Effector CD8-positive, alpha-beta T cell (primary cell): ENCODE results near the gene SETD5.

ENCODE experiments used
- DNase-seq: peaks from one replicate; lab custom pipeline; 2025; lab: John Stamatoyannopoulos, UW

Gene SETD5

DNA sequence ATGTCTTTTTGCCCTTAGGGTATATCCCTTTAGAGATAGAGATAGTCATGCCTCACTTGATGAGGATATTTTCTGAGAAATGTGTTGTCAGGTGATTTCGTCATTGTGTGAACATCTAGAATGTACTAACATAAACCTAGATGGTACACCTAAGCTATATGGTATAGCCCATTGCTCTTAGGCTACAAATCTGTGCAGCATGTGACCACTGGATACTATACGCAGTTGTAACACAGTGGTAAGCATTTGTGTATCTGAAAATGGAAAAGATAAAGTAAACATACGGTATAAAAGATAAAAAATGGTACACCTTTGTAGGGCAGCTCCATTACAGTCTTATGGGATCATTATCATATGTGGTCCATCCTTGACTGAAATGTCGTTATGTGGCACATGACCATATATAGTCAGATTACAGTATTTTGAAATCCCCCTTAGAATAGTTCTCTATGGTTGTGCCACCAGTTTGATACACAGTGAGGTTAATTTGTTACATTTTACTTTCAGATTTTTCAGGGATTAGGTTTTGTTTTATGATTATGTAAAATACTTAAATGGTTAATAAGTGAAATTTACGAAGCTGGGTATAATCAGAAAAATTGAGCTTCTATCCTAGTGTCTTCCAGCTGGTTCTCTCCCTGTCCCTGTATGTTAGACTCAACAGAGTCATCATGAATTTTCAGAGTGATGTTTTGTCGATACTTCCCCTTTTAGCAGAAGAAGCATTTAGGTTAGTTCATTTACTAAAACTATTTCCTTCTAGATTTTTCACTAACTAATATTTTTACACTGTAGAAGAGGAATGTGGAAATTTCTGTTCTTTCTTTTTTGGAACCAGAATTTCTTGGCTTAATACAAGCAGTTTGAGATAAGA is 12.8 kb downstream of the SETD5 start:
- DNase-seq = no peak

DNA sequence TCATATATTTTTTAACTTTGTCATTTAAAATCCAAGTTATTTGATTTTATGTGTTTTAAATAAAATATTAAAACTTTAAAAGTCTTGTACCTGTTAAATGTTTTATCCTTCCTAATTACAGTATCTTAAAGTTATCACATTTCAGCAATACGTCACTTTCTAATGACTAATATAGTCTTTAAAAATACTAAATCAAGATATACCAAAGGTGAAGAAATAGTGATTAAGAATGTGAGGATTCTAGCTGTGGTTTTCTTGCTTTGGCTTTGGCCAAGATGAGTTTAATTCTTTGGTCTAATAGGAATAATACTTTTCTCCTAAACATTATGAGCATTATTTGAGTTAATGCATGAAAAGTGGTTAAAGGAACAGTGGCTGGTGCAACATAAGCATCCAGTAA is 13.9 kb downstream of the SETD5 start:
- no peak for DNase-seq

DNA sequence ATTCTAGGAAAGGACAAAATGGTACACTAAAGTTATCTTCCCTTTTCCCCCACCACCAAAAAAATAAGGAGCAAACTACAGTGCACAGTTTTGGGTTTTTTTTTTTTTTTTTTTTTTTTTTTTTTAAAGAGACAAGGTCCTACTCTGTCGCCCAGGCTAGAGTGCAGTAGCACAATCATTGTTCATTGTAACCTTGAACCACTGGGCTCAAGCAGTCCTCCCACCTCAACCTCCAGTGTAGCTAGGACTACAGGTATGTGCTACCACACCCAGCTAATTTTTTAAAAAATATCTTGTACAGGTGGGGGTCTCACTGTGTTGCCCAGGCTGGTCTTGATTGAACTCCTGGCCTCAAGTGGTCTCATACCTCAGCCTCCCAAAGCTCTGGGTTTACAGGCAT is 14.9 kb downstream of the SETD5 start:
- no peak for DNase-seq

DNA sequence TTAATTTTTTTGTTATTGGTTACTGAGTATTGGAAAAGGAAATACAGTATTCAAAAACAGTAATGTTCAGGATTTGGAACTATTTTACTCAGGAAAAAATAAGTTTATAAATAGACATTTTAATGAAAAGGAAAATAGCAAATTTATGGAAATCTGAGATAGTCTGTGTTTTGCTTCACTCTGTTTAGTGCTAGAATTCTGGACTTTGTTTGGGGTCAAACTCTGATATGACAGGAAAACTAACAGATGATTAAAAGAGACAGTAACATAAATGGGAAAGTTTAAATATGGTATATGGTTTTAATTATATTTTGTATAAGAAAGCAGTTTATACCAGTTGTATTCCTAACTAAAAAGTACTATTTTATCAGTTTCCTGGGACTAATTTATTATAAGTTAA is 17.4 kb downstream of the SETD5 start:
- DNase-seq = no peak

DNA sequence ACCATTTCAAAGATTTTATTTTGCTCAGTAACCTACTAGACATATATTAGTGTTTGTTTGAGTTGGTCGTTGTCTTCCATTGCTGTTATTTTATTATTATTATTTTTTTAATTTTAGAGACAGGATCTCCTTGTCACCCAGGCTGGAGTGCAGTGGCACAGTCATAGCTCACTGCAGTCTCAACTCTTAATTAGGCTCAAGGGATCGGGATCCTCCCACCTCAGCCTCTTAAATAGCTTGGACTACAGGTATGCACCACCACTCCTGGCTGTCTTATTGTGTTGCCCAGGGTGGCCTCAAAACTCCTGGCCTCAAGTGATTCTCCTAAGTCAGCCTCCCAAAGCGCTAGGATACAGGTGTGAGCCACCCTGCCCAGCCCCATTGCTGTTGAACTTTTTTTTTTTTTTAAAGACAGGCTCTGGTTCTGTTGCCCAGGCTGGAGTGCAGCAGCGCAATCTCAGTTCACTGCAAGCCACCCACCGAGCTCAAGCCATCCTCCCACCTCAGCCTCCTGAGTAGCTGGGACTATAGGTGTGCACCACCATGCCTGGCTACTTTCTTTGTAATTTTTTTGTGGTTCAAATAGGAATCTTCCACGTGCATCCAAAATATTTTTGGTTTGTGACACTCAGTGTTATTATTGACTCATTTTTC is 18.2 kb downstream of the SETD5 start:
- no peak for DNase-seq

DNA sequence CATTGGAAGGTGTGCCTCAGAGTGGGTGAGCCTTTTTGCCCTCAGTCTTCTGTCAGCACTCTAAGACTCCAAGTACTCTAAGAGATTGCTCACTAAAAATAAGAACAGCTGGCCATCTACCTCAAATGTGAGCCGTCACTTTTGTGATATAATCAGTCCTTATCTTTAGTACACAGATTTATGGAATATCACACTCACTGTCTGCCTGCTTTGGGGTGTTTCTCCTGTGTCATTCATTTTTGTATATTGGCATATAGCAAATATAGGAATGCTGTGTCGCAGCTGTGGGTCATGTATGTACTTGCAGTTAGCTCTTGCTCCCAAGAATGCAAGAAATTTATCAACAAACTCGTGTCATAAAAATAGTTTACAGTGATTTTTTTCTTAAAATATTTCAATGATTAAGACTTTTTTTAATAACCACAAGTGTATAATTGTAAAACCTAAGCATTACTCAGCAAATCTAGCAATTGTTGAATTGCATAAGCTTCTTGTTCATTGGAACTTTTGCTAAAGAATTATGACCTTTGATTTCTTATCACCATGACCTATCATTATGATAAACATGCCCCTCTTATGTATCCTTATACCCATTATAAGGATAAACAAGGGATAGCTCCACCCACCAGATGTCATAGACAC is 18.8 kb downstream of the SETD5 start:
- no peak for DNase-seq

DNA sequence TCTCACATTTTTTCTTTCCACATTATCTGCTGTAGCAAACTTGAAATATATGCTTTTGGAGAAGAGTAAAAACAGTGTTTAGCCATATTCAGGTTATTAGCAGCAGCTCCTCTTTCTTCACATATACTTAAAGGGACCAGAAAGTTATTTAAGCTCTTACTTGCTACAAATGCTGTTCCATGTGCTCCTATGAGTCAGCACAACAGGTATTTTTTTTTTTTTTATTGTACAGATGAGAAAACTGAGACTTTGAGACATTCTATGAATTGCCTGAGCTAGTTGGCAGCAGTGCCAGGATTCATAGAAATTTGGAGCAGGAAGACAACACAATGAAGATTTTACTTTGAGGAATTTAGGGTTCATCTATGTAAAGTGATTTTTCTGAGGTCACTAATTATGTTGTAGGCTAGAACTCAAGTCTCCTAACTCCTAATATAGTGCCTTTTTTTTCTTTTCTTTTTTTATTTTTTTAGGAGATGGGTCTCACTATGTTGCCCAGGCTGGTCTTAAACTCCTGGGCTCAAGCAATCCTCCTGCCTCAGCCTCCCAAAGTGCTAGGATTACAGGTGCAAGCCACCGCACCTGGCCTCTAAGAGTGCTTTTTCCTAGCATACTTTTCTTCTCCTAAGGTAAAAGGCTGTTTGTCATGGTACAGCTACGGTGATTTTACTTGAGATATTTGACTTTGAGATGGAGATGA is 23.6 kb downstream of the SETD5 start:
- no peak for DNase-seq

DNA sequence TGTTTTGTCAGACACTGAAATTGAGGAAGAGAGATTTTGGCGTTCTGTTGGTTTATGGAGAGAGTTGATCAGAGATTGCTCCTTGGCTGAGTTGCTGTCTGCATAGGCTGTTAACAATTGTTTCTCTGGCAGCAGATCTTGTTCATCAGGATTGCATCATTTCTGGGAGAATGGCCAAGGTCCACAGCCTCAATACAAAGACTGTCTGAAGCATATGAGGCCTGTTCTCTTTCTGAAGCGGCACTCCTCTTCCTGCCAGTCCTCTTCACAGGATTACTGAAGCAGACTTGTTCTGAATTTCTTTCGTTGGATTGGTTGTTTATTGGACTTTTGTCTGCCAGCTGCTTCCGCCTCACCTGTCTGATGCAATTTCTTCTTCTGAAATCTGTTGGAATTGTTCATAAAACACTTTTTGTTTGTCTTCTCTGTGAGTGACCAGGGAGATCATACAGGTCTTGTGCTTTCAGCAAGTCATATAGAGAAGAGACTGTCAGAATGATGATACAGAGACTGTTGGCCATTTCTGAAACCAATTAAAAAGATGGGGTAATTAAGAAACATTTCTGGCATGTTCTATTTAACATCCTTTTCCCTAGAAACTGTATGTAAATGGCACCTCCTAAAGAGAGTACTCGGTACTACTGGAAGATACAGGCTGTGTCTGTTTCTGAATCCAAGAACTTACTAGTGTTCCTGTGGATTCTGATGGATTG is 25.5 kb downstream of the SETD5 start:
- no peak for DNase-seq

DNA sequence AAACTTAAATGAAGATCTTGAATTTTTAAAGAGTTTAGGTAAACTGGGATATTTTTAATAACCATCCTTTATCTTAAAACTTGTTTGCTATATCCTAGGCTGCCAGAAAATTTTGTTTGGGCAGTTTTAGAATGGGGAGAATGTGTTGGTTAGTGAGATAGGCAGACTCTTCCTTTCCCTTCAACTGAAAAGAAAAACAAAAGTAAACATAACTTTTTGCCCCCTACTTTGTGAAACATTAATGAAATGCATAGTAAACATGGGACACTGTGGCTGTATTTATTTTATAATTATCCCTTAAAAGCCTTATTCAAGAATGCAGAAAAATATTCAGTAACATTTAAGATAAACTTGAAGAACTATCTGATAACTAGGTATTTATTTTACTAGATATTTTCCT is 31.0 kb downstream of the SETD5 start:
- DNase-seq = no peak

DNA sequence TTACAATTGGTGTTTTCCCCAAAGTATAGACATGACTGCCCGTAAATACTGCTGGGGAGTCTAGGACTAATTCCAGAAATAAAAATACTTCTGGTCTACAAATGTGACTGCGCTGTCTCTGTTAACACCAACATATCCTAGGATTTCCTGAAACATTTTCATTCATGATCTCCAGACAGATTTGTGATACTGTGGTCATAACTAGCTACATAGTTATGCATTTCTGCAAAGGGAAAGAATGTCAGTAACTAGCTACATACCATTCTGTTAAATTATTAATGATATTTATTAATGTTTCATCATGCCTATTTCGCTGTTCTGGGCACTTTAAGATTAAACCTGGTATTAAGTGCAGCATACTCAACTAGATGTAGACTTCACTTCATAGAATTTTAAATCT is 33.3 kb downstream of the SETD5 start:
- DNase-seq = no peak

DNA sequence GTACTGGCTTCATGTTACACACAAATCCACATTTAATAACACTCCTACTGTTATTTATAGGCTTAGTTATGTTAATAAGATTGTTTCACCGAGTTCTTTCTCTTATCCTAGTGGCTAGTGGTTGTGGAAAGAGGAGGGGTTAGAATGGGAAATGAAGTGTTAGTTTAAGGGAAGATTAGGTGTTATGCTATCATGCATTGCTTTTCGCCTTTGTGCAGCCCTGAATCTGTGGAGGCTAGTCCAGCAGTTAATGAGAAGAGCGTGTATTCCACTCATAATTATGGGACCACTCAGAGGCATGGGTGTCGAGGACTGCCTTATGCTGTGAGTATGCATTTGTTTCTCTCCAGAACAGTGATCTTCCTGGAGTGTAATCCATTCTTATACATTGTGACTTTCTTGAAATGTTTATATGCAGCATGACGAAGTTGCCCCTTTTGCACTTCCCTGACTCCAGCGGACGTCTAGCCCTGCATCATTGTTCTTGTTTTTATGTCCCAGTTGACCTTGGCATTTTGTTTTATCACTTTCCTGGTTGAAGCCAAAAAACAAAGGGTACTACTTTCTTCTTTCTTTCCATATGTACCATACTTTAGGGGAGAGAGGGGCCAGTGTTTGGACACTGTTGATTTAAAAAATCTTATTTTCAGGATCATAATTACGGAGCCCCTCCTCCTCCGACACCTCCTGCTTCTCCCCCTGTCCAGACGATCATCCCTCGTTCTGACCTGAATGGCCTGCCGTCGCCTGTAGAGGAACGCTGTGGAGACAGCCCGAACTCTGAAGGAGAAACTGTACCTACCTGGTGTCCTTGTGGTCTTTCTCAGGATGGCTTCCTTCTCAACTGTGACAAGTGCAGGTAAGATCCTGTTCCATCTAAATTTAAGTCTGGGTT is 36.5 kb downstream of the SETD5 start:
- no peak for DNase-seq

DNA sequence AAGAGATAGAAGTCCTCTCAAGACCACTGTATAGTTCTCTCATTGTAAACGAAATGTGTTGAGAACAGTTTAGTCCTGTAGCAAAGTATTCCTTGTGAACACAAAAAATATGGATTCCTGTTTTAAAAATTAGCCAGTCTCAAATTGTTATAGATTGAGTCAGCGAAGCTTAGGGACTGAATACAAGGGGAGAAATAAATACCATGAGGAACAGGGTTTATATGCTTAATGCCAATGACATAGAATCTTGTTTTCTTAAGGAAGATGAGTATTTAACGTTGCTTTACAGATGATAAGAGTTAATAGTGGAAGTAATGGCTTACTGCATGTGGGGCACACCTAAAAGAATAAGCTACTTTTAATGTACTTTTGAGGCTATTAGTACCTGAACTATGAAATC is 37.9 kb downstream of the SETD5 start:
- no peak for DNase-seq

DNA sequence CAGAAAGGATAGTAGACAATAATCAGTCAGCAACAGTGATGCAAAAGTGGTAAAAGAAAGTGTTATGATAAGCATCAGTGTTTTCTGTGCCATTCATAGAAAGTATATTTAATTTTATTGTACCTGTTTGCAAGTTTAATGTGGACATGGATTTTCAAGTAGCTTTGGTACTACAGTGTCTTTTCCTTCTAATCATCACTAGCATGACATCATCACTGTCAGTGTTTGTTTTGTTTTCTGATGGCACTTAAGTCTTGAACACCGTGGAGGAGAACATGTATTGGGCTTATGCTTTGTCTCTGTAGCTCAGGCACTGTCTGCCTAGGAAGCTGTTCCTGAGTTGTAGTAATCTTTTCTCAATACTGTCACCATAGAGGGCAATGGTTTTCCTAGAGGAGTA is 41.9 kb downstream of the SETD5 start:
- DNase-seq = no peak

DNA sequence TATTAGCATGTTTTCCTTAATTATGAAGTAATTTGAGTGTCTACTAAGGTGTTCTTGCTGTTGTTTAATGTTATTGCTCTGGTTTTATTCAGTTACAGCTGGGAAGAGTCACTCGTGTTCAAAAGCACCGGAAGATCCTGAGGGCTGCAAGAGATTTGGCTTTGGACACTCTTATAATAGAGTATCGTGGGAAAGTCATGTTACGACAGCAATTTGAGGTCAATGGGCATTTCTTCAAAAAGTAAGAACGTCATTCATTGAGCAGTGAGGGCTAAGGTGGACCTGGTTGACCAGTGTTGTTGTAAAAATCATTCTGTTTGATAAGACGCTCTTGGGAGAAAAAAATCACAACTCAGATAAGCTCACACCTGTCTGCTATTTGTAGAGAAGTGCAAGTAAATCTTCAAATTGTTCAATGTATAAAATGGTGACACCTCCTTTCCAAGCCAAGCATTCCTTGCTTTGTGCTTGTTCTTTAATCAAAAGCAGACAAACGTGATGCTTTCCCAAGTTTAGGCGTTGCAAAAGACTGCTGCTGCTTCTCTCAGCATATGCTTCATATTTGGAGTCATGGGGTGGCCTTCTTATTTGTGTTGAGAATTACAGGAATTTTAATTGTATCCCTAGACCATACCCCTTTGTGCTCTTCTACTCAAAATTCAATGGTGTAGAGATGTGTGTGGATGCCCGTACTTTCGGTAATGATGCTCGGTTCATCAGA is 44.2 kb downstream of the SETD5 start:
- DNase-seq = no peak

DNA sequence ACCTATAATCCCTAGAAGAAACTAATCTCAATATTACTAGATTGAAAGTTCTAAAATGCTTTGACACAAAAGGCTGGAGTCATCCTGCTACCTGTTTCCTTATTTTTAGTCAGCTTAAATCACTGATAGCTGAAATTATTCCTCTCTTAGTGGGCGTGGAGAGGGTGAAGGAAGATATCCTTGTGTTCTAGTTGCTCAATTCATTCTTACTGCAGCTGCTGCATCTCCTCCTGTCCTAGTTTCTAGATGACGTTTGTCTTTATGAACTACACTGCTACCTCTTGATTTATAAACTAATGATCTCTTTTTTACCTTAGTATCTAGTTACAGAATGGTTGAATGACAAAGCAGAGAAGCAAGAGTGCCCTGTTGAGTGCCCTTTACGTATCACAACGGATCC is 50.7 kb downstream of the SETD5 start:
- no peak for DNase-seq

DNA sequence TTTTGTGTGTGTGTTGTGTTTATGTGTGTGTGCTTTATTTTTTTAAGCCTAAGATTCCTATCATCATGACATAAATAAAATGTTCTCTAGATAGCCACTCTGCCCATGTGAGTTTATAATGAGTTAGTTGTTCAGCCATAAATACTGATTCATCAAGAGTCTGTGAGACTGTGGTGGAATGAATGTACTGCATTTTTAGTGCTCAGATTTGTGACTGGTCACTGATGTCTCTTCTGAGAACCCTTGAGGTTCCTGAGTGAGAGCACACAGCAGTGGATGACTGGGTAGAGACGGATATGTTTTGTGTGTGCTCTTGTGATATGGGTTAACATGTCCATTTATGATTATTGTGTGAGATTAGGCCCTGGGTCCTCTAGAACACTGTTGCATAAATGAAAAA is 51.2 kb downstream of the SETD5 start:
- no peak for DNase-seq

DNA sequence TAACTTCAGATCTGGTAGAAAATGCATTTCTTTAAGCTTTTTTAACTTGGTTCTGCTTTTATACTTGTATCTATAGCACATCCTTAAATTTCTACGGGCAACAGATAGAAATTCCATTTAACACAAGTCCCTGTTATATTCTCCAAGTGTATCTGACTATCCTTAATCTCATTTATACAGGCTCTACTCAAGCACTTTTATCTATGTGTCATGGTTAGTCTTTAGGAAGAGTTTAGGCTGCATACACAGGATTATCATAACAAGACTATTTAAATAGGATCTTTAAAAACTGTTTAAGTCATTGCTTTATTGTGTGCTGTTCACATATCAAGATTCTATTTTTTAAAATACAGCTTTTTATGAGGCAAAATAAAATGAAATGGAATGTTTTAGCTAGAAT is 52.7 kb downstream of the SETD5 start:
- no peak for DNase-seq

DNA sequence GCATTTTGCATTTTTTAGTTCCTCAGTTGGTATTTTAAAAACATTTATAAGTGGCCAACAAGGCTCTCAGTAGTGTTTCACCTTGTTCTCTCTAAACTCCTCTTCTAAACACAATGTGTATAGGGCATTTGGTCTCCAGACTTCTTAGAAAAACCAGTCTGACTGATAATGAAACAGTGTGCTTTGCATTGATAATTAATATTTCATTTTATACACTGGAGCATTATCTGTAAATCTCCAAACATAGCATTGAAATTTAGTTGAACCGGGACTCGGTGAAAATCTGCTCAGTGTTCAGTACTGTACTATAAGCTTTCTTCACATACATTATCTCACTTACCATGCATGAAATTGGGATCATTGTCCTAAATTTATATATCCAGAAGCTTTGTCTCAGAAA is 53.6 kb downstream of the SETD5 start:
- DNase-seq = no peak

DNA sequence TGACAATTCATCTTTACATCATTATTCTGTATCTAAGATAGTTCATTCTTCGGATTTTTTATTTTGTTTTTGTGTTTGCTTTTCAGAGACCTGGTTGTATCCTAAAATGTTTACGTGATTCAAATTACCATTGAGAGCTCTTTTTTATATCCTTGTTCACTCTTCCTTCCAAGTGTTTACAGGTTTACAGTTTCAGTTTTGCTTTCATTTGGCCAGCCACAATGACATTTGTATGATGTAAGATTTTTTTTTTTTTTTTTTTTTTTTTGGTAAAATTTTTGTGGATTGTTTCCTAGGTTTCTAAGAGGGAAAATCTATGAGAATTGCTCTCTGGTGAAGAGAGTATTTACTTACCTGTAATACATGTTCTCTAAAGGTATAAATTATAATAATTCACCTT is 55.0 kb downstream of the SETD5 start:
- no peak for DNase-seq

DNA sequence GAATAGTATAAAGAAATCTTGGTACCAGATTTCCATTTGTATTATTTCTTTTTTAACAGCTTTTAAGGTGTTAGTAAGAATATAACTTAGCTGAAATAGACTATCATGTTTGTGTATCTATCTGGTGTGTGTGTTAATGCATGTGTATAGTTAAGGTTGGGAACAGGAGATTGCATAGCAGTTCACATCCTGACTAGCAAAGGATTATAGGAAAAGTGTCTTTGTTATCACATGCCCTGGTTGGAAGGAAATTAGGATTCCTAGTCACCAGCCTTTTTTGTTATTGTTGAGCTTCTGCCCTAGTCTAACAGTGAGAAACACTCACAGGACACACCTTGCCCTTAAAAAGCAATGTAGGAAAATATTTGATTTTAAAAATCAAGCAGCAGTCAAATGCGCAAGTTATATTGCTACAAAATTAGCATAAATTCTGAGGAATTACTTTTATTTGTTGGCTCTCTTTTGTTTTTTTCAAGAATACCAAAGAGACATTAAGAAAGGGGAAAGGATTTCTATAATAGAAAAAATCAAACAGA is 58.2 kb downstream of the SETD5 start:
- DNase-seq = no peak
